ENCODE results near the gene IL1RAPL1.
"Not testable (repeated sequence)": the region's sequence is repeated elsewhere in the genome, so short reads cannot be mapped to it uniquely, and the experiment has no call there.

Gene IL1RAPL1

DNA sequence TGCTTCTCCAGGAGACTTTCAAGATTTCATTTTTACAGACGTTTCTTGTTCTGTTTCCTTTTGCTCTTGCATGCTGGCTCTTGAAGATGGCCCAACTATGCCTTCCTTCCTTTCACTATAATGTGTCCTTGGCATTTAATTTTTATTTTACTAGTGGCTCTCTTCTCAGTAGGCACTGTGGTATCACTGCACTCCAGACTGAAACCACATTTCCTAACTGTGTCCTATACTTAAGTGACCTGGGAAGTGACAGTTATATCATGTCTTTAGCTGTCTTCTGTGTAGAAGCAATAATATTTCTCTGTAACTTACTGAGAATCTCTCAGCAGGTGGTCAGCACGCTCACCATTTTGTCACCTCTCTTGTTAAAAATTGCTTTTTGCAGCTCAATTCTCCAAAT, 168.9 kb downstream of the IL1RAPL1 start:
- no peak for DNase-seq
- intact Hi-C loops (cut with DNase I), result no loop called here

DNA sequence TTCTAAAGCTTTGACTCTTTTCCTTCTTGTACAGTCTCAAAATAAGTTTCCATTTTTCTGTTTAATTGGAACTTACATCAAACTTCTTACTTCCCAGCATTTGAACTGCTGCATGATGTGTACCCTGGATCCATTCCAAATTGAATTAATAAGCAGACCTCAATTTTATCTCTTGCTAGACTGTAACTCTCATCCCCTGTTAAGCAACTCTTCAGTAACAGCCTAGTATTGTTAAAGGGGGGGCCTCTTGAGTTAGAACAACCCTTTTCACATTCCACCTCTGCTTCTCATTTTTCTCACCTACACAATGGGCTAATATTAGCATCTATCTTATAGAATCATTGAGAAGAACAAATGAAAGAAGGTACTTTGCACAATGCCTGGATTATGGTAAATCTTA, 169.4 kb downstream of the IL1RAPL1 start:
- intact Hi-C loops (cut with DNase I), result no loop called here
- no peak for DNase-seq

DNA sequence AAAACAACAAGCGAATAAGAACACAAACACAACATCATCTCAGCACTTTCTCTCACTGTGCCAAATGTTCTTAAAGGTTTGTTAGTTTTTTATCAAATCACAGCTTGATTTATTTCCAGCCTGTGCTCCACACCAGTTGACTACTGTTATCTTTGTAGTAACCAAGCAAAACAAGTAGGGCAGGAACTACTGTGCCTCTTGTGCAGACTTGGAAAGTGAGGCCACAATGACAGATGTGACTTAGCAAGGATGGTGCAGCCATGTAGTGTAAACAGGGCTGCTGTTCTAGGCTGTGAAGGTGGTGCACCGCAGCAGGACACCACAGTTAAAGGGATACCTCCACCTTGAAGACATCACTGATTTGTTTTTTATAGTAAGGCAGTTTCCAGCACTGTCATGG, 170.0 kb downstream of the IL1RAPL1 start:
- intact Hi-C loops (cut with DNase I), result no loop called here

DNA sequence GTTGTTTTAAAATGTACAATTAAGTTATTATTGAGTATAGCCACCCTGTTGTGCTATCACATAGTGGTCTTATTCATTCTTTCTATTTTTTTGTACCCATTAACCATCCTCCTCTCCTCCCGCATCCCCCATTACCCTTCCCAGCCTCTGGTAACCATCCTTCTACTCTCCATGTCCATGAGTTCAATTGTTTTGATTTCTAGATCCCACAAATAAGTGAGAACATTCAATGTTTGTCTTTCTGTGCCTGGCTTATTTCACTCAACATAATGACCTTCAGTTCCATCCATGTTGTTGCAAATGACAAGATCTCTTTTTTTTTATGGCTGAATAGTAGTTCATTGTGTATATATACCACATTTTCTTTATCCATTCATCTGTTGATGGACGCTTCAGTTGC, 179.3 kb downstream of the IL1RAPL1 start:
- DNase-seq, result peak in 1 of 10 donors; percentile 61
- intact Hi-C loops (cut with DNase I), result not testable (repeated sequence)

More for the DNA sequence above, 170.0 kb downstream of the IL1RAPL1 start:
- DNase-seq, result no peak

DNA sequence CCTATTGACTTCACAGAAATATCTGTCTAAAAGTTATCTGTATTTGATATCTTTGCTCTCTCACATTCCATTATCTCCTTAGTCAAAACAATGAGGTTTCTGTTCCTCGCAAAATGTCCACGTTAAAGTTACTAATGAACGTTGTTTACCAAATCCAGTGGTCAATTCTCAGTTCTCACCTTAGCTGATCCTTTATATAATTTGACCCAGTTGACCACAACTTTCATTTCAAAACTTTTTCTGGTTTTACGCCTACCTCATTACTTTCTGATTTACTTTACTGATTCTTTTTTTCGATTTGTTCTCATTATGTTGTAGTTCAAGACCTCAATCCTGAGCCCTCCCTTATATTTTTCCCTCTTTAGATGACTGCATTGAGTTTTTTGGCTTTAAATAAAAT, 186.6 kb downstream of the IL1RAPL1 start:
- intact Hi-C loops (cut with DNase I), result no loop called here
- no peak for DNase-seq

DNA sequence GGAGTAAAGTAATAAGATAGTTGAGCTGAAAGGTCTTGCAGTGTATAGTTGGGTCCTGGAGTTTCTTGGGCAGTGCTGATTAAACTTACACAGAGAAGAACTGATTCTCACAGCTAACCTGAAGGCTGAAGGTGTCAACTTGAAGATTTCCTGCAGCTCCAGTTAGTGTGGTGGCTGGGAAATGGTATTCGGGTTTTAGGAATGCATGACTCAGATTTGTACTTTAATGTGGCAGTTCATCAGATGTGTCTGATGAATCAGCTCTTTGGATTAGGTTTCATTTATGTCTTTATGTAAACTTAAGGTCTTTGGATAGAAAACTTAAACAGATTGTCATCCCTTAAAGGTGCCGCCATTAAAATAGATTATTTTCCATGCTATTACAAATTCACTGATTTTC, 200.0 kb downstream of the IL1RAPL1 start:
- intact Hi-C loops (cut with DNase I), result no loop called here
- no peak for DNase-seq

DNA sequence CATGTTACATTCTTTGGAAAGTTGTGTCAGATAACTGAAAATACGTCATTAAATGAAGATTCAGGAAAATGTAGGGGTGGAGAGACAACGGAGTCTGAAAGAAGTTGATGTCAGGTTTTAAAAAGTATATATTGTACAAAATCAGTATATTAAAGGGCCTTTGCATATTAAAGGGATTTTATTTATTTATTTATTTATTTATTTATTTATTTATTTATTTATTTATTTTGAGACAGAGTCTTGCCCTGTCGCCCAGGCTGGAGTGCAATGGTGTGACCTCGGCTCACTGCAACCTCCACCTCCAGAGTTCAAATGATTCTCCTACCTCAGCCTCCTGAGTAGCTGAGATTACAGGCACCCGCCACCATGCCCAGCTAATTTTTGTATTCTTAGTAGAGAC, 213.4 kb downstream of the IL1RAPL1 start:
- DNase-seq, result peak in 1 of 10 donors; percentile 36
- intact Hi-C loops (cut with DNase I), result loop anchor here (10.0 kb wide), 1 partner anchor 206 kb away; no protein-coding TSS in a partner anchor

DNA sequence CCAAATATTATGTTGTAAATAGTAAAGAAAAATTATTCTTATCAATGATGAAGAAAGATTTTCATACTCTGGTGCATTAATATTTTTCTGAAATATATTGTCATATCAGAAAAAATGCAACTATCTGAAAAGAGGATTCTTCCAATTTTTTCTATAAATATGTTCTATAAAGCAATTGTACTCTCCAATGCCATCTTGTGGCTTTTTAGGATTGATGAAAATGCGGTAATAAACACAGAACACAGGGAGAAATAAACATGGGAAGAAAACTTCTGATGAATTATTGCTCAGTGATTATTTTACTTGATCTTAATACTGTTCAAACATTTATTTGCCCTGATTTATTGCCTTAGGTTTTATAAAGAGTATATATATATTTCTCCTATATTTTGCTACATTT, 215.4 kb downstream of the IL1RAPL1 start:
- intact Hi-C loops (cut with DNase I), result loop anchor here (10.0 kb wide), 1 partner anchor 208 kb away; no protein-coding TSS in a partner anchor
- no peak for DNase-seq

DNA sequence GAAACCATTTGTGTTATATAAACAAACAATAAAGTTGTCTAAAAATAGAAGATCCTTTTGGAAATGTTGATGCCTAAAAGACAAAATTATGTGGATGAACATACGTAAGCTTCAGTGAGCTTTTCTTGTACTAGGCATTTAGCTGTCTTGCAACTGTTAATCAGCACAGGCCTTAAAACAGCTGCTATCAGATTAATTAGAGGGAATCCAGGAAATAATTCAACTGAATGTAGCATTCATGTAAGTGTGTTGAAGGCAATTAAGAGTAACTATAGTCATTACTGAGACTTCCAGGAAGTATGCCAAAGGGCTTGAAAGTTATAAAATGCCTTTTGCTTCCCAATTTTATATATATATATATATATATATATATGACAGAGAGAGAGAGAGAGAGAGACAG, 248.7 kb downstream of the IL1RAPL1 start:
- intact Hi-C loops (cut with DNase I), result no loop called here

DNA sequence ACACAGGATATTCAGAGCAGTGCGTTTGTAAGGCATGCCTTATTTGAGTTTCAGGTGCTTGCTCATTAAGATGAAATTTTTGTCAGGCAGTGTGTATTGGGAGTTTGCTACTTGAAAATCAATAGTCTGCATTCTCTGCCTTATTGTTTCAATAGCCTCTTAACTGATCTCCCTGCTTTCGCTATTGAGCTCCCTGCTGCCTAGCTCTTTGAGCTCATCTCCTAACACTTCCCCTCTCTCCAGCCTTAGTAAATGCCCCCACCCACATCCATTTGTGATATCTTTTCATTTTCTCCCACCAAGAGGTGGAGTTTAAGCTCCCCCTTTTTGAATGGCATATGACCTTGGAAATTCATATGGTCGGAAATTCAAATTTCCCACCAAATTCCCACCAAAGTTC, 256.6 kb downstream of the IL1RAPL1 start:
- intact Hi-C loops (cut with DNase I), result no loop called here

More for the DNA sequence above, 248.7 kb downstream of the IL1RAPL1 start:
- no peak for DNase-seq

DNA sequence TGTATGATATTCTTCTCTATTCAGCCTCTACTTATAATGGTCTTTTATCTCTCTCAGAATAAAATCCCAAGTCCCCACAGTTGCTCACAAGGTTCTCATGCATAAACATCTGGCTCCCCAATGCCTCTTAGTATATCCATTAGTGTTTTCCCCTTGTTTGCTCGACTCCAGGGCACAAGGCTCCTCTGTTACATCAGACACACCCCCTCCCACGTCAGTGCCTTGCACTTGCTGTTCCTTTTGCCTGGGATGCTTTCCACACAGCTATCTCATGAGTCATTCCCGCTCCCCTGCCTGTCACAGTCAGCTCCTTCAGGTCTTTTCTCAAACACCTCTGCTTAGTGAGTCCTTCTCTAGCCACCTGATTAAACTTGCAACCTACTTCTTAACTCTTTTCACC, 260.2 kb downstream of the IL1RAPL1 start:
- DNase-seq, result peak; percentile 31 to 94 (median 68)
- intact Hi-C loops (cut with DNase I), result no loop called here

More for the DNA sequence above, 256.6 kb downstream of the IL1RAPL1 start:
- DNase-seq, result no peak

DNA sequence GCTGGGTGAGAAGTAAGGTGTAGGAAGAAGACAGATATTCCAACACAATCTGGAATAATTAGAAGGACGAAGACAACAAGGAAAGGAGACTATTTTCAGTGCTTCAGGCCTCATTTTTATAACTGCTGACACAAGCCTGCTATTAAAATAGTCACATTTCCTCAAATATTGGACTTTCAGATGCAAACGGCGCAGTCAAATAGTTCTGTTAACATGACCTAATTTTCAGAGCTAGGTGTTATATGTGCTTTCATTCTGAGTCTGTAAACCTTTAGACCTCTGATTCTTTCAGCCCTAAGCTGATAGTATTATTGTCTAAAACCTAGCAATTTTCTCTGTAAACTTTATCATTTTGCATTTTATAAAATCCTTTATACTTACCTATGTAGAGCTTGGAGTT, 261.5 kb downstream of the IL1RAPL1 start:
- DNase-seq, result no peak
- intact Hi-C loops (cut with DNase I), result no loop called here

DNA sequence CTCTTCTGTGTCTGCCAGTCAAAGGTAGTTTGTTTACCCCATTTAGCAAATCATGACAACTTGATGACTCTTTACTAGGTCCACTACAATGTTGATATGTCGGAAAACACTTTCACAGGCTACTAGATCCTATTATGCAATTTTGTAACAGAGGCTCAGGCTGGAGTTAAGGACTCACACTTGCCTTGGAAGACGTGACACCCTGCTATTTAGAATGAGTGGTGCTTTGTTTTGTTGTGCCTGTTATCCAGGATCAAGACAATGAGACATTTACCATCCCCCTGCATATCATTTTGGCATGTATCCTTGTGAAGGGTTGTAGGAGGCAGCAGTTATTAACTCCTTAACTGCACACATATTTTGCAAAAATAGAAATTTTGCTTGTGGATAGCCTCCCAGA, 263.7 kb downstream of the IL1RAPL1 start:
- no peak for DNase-seq
- intact Hi-C loops (cut with DNase I), result no loop called here

DNA sequence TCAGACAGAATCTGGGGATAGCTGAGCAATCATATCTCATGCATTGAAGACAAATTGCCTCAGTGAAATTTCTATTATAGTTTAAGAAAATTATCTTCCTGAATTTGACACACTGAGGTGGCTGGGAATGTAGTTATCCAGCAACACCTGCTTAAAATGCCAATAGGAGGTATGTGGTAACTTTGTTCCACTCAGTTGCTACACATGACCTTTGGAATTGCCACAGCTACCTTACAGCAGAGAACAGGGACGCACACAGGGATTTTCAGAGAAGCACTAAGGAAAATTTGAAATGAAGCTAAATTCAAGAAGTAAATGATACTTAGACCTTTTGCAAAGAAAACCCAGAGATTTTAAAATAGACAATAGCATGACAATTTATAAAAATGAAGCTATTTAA, 264.6 kb downstream of the IL1RAPL1 start:
- DNase-seq, result no peak
- intact Hi-C loops (cut with DNase I), result no loop called here

DNA sequence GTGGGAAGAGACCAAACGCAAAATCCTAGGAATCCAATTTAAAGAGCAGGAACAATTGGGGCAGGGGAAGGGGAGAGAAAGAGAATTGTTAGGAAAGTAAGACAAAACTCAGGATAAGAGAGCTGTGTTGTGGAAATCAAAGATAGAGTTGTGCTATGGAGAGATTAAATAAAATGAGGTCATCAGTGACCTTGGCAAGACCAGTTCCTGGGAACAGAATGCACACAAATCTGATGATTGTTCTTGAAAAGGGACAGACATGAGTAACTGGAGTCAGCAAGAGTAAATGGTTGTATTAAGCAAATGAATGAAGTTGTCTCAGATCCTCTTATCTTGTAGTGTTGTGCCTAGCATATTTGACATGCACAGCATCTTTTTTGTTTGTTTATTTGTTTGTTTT, 267.4 kb downstream of the IL1RAPL1 start:
- intact Hi-C loops (cut with DNase I), result no loop called here
- no peak for DNase-seq

DNA sequence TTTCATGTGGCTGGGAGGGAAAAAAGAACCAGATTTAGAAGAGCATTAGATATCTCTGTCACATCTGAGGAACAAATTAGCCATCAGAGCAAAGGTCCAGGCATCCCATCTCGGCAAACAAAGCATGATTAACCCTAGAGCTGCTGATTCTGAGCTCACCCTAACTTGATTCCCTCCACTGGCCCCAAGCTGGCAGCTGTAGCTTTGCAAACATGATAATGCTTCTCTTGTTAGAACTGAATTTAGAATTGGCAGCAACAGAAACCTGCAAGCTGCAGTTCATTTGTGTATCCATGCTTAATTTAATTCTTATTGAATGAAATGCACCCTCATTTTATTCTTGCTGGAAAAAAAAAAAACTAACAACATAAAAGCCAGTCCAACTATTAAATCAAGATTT, 289.2 kb downstream of the IL1RAPL1 start:
- DNase-seq, result no peak

DNA sequence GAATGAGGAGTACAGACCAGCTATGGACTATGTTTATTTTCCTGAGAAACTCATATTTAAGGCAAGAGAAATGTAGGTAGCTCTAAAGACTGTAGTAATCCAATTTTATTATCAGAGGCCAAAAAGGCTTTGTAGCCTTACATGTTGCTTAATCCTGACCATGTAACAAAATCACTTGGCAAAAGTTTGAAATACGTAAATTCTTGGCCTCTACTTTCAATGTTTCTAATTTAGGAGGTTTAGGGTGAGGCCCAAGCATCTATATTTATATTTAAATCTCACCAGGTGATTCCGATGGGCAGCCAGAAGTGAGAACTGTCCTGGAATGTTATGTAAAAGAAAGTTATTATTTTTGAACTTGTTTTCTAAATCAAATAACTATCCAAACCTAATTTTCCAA, 289.7 kb downstream of the IL1RAPL1 start:
- no peak for DNase-seq
- intact Hi-C loops (cut with DNase I), result no loop called here

More for the DNA sequence above, 289.2 kb downstream of the IL1RAPL1 start:
- intact Hi-C loops (cut with DNase I), result no loop called here

DNA sequence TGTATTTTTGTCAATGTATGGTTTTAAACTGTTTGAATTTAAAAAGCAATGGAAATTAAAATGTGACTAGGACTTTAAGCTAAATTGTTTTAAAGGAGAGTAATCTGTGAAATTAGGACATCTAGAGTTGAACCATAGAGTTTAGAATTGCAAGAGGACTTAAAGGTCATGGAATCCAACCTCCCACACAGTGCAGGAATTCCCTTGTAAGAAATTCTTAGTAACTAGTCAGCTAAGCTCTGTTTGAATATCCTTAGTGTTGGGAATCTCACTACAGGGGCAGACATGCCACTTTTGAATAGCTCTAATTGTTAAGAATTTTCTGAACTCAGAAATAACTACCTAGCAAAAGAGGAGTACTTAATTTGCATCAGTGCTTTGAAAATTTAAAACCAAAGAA, 292.9 kb downstream of the IL1RAPL1 start:
- intact Hi-C loops (cut with DNase I), result no loop called here
- DNase-seq, result no peak

DNA sequence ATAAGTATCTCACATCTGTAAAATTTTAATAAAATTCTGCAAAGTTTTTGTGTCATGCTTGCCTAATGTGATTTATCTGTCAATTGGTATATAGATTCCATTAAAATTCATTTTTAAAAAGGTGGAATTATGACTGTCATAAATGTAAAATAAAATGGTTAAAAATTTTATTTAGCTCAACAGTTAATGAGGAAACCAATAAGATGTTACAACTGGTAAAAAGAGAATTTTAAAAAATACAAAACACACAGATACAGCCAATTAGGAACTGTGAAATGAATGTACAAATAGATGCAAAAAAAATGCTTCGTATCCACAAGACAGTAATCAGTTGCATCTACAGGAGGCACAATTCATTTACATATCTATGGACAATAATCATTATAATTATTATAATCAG, 297.6 kb downstream of the IL1RAPL1 start:
- DNase-seq, result no peak
- intact Hi-C loops (cut with DNase I), result no loop called here

DNA sequence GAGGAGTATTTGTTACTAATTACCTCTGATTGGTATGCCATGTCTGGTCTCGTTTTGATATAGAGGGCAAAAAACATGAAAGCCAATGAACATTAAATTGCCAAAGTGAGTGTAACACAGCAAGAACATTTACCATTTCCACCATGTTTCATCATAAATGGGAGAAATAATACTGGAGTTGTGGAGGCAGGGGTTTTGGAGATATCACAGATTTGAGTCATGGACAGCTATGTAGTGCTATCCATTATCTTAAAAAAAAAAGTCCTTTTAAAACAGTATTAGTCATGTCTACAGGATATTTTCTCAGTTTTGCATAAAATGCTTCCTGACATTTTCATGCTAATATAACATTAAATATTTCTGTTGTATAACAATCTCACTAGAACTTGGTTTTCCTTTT, 301.2 kb downstream of the IL1RAPL1 start:
- intact Hi-C loops (cut with DNase I), result no loop called here
- DNase-seq, result no peak

DNA sequence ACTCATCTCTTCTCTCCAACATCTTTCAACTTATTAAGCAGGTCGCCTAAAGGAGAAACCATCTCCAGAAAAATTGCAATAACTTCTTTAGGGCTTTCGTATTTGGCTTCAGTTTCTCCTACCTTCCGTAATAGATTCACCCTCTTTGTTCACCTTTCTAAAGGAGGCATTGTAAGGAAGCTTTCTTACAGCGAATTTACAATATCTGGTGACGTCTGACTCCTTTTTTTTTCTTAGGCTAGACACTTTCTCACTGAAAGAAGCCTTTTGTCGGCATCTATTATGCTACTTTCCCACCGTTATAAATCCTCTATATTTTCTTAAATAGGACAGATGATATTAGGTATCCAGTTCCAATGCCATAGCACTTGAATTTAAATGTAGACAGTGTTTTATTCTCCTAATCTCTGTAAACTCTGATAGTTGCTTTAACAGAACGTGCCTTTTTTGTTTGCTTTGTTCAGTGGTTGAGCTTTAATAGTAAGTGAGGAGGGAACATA, 302.4 kb downstream of the IL1RAPL1 start:
- intact Hi-C loops (cut with DNase I), result no loop called here

DNA sequence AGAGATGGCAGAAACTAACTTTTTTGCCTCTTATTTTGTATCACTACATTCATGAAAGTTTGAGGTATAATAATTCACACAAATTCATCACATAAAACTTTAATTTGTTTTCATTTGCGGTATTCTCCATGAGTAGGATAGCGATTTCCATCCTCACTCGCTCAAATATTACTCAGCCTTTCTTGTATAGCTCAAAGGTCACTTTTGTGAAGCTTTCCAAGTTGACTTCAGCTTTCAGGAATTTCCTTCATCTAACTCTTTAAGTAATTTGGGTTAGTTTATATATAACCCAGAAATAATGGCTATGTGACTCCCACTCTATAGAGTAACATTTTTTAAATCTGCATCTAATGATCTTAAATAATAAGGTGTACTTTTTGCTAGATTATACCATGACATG, 314.4 kb downstream of the IL1RAPL1 start:
- no peak for DNase-seq
- intact Hi-C loops (cut with DNase I), result no loop called here

More for the DNA sequence above, 302.4 kb downstream of the IL1RAPL1 start:
- DNase-seq, result no peak

DNA sequence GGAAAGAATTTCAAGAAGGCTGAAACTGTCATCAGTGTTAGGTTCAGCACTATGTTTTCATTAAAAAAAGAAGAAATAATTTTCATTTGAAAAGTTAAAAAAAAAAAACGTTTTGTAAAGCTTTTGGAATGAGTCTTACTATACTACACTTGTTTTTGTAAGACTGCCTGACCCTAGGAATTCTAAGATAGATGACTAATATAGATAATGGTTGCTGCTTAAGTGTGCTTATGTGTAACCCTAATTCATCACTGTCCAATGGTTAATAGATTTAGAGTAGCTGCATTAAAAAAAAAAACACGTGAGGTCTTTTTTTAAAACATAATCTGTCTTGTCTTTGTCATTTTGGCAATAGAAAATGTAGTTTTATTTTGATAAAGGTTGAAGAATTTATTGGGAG, 323.2 kb downstream of the IL1RAPL1 start:
- no peak for DNase-seq

More for the DNA sequence above, 323.2 kb downstream of the IL1RAPL1 start:
- intact Hi-C loops (cut with DNase I), result no loop called here

Data from posterior cingulate gyrus (tissue), 11 donors.